Measurements from ENCODE around the gene RFC3.

The RFC3 gene

GRCh38 chr13:33815011-33815550 is 2.9 kb upstream of the RFC3 start:
- no peak for DNase-seq

DNA sequence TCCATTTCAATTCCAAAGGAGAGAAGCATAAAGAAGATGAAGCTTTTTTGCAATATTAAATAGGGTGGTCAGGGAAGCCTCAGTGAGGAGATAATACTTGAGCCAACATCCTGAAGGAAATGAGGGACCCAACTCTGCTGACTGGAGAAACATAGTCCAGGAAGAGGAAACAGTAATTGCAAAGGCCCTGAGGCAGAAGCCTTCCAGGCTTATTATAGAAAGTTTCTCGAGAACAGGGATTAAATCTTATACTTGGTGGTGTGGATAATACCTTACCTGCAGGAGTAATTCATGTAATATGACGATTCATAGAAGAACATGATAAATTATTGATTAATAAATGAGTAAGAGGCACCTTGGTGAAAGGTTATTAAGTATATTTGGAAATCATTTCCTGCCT is 1.0 kb upstream of the RFC3 start:
- DNase-seq, result no peak

DNA sequence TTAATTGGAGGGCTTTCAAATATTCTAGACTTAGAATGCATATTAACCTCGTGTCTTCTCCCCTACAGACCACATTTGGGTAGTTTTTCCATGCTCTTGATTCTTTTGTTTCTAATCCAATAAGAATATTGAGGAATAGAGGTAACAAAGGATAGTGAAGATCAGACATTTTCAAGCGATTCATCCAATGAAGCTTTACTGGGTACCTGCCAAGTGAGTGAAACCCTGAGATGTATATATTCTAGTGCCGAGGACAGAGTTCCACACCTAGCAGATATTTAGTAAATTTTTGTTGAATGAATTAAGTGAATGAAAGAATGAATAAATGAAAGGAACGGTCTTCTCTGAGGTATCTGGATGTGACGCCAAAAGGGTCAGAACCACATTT is 442 bp upstream of the RFC3 start:
- DNase-seq, result no peak

DNA sequence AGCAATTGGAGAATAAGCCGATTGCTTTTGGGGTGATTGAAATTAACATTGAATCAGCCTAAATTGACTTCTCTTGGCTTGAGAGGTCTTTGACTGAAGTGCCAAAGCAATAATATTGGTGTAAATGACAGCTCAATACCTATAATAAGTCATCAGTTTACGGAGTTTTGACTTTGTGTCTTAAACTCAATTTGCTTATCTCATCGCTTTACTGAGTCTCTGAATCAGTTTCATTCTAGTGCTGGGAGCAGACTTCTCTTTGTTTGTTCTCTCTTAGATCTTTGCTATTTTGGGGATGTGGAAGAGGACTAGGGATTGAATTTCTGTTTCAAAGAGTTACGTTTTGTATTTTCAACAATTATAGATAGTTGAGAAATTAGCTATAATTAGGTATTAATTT is 7.1 kb downstream of the RFC3 start:
- no peak for DNase-seq

GRCh38 chr13:33827139-33827538 is 9.2 kb downstream of the RFC3 start:
- DNase-seq, result no peak

GRCh38 chr13:33828431-33829129 is 10.6 kb downstream of the RFC3 start:
- no peak for DNase-seq

GRCh38 chr13:33832872-33833271 is 14.9 kb downstream of the RFC3 start:
- no peak for DNase-seq

GRCh38 chr13:33838647-33839046 is 20.7 kb downstream of the RFC3 start:
- no peak for DNase-seq

DNA sequence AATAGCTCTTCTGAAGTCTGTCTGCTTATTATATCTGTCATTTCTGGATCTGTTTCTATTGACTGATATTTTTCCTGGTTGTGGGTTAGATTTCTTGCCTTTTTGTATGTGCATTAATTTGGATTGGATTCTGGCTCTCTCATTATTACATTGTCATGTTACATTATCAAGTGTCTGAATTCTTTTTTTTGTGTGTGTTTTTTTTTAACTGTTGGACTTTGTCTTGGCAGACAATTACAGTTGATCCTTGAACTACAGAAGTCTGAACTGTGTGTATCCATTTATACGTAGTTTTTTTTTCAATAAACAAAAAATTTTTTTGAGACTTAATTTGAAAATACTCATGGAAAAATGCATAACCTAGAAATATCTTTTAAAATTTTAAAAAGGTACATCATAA is 22.5 kb downstream of the RFC3 start:
- DNase-seq, result no peak

- DNase-seq, result no peak
These were observed 24.3 kb downstream of the RFC3 start for GRCh38 chr13:33842207-33842606.

DNA sequence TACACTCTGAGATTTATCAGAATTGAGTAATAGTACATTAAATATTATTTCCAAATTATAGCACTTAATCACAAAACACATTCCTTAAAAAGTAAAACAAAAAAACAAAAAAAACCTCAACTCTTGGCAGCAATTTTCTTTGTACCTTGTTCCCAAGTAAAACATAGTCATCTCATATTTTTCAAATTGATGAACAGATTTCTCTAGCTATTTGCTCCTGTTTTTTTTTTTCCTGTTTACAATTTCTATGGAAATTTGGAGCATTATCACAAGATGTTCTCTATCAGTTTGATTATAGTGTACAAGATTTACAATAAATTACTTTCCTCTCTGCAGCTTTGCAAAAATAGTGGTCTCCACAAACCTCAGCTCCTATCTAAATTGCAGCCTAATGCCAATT is 25.0 kb downstream of the RFC3 start:
- no peak for DNase-seq

GRCh38 chr13:33845572-33846302 is 27.8 kb downstream of the RFC3 start:
- no peak for DNase-seq

- no peak for DNase-seq
These were observed 28.5 kb downstream of the RFC3 start for GRCh38 chr13:33846303-33847062.

DNA sequence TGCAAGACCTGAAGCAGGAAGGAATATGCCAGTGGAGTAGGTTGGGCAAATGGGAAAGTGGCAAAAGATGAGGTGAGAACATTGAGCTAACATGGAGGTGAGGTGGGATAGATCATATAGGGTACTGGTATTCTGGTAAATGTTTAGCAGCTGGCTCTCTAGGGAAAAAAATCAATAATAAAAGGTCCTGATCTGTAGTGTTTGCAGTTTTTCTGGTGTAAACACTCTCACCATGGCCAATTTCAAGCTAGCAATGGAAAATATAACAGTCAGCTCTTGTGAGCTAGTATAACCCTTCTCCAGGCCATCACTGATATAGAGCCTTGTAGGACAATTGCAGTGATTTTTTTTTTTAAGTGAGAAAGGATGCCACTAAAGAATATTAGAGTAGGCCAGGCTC is 31.3 kb downstream of the RFC3 start:
- no peak for DNase-seq

- no peak for DNase-seq
These were observed 37.5 kb downstream of the RFC3 start for GRCh38 chr13:33855371-33855895.

DNA sequence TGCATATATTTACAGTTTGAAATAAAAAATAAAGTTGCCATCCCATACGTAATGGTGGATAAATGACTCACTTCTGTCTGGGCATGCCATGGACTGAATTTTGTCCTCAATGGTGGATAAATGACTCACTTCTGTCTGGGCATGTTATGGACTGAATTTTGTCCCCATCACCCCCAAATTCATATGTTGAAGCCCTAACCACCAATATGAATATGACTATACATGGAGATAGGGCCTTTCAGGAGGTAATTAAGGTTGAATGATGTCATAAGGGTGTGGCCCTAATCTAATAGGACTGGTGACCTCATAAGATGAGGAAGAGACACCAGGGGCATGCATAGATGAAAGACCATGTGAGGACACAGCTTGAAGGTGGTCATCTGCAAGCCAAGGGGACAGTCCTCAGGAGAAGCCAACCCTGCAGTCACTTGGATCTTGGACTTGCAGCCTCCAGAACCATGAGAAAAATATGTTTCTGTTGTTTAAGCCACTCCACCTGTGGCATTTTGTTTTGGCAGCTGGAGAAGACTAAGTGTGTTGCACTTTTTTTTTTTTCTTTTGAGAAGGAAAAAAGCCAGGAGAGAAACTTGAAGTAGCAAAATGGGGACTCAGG is 41.8 kb downstream of the RFC3 start:
- DNase-seq, result no peak

- DNase-seq, result no peak
These were observed 42.6 kb downstream of the RFC3 start for GRCh38 chr13:33860526-33860925.

DNA sequence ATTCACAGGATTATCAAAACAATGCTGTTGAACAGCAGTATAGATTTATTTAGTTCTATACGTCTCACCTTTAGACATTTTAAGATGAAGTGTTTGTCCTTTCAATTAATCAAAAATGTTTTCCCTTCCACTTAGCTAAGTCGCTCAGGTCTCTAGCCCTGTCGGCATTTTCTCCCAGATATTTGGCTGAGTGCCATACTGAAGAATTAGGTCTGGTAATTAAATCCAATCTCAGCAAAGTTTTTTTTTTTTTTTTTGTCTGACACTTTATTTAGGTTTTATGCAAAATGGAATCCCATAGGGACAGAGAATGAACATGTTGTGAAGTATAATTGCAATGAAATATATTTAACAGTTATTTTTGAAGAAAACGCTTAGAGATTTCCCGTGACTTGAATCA is 44.1 kb downstream of the RFC3 start:
- no peak for DNase-seq

DNA sequence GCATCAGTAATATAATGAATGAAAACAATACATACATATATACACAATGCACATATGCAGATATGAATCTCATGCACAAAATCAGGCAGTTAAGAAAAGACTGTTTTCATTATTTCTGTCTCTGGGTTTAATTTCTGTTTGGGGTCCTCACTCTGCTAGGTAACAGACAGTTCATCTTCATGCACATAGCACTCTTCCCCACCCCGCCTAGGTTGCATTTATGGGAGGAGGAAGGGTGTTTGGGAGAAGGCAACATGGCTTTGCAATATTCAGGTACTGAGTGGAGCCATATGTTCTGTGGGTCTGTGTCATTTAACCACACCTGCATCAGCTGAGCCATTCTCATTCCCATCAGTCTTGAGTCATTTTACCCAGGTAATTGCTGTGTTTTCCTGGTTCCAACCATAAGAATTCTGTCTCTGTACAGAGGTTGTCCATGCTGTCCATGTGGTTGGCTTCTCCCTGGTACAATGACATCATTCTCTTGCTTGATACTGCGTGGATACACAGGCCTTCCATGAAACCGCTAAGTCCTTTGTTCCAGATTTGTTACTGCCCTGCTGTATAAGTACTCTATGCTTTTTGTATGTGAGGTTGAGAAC is 45.3 kb downstream of the RFC3 start:
- no peak for DNase-seq

GRCh38 chr13:33865945-33866344 is 48.0 kb downstream of the RFC3 start:
- no peak for DNase-seq

DNA sequence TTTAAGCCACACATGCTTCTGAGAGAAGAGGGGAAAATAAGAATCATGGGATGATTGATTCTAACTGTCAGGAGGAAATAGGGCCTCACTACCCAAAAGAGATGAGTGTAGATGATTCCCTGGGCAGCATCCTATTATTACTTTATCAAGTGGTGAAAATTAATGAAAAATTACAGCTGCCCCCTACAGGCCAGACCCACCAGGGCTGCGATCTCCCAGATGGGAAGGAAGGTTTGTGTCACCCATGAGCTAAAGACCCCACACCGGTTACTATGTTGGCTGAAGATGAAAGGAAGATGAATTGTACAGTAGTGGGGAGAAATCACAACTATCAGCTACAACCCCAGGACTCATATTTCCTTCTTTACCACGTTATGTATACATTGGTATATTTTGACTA is 49.5 kb downstream of the RFC3 start:
- no peak for DNase-seq

DNA sequence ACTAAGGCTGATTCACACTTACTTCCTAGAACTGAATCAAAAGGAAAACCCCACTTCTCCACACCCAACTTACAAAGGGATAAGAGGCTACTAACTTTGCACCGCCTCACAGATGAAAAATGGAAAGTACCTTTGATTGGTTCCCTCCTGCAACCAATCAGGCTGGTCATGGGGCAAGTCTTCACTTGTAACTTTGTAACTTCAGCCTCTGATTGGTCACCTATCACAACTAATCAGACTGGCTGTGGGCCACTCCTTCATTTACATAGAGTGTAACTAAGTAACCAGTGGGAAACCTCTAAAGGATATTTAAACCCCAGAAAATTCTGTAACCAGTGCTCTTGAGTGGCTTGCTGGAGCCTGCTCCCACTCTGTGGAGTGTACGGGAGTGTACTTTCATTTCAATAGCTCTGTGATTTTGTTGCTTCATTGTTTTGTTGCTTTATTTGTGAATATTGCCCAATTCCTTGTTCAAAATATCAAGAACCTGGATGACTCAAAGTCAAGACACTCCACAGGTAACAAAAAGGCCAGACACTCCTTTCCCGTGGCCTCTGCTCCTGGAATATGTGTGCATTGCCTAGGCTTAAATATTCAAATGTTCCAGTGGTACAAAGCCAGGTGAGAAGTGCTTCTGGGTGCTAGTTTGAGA is 50.5 kb downstream of the RFC3 start:
- DNase-seq, result no peak
